ENCODE data around the gene GRAMD2B.

- TF ChIP-seq CTCF (conservative IDR thresholded peaks at IDR 0.05; ENCODE audit: low read depth, low read length): no peak
- no peak for TF ChIP-seq EZH2phosphoT487 (IDR thresholded peaks at IDR 0.05; ENCODE audit: borderline replicate concordance, low read length)
- no peak for TF ChIP-seq EZH2 (IDR thresholded peaks at IDR 0.05; ENCODE audit: low read length, unreplicated experiment)
Measured at GRCh38 chr5:126464016-126464415, 40.8 kb downstream of the GRAMD2B start.
